Peyer's patch (tissue), 4 donors: ENCODE results near the gene KRT6C.

ENCODE experiments used
- CTCF ChIP-seq, 6 experiments: fragments of 450-650 bp in 4 of 6; fragments of 200-600 bp in 2 of 6; sonication (generic) in 1 of 6; IDR thresholded peaks; one replicate each; pipeline ENCODE4 v1.5.1; 2017 to 2019; ENCODE audit warnings: antibody characterized with exemption in 6 of 6, mild to moderate bottlenecking in 3 of 6, moderate library complexity in 1 of 6
- POLR2A ChIP-seq, 2 donors: fragments of 450-650 bp; IDR thresholded peaks; one replicate each; pipeline ENCODE4 v1.5.1; 2017; ENCODE audit warnings: antibody characterized with exemption in 2 of 2, mild to moderate bottlenecking in 2 of 2, moderate library complexity in 2 of 2

GRCh38 chr12:52493172-52493571, 19.6 kb upstream of the KRT6C start, which contains the start of gene KRT6A:
- TF ChIP-seq POLR2A (IDR thresholded peaks at IDR 0.05) (no peak), CTCF (IDR thresholded peaks at IDR 0.05) (no peak)
